Progenitor cell of endocrine pancreas (in vitro differentiated cells): ENCODE measurements around the gene C1QTNF1. TPM values are rescaled to one million over a fixed set of nuclear protein-coding genes. Genes with fewer than 3 reads are reported as not detected.

Experiments
- DNase-seq: peaks from one replicate; pipeline ENCODE4 v3.0.0; 2021; ENCODE audit warnings: low spot score; ENCODE audit not compliant: unreplicated experiment
- H3K27ac Mint-ChIP-seq: 2 replicates; pipeline ENCODE4 v1.8.0; 2021; ENCODE audit warnings: mild to moderate bottlenecking, moderate library complexity, mixed read lengths
- H3K27me3 Mint-ChIP-seq: 2 replicates; pipeline ENCODE4 v1.8.0; 2021; ENCODE audit warnings: mixed read lengths
- H3K36me3 Mint-ChIP-seq: 2 replicates; pipeline ENCODE4 v1.8.0; 2022; ENCODE audit warnings: mixed read lengths; ENCODE audit not compliant: insufficient read depth
- H3K4me1 Mint-ChIP-seq: 2 replicates; pipeline ENCODE4 v1.8.0; 2021; ENCODE audit warnings: low read depth, mixed read lengths
- H3K4me3 Mint-ChIP-seq: 2 replicates; pipeline ENCODE4 v1.8.0; 2021; ENCODE audit warnings: low read depth, mild to moderate bottlenecking, moderate library complexity, mixed read lengths
- H3K9me3 Mint-ChIP-seq: 2 replicates; pipeline ENCODE4 v1.8.0; 2021; ENCODE audit warnings: low read depth, mixed read lengths
- CTCF ChIP-seq: fragments of 200-600 bp; sonication (generic); IDR thresholded peaks from one replicate; pipeline ENCODE4 v1.5.0; 2021; ENCODE audit warnings: antibody characterized with exemption, mild to moderate bottlenecking; ENCODE audit not compliant: unreplicated experiment
- total RNA-seq: library from RNA; stranded (reverse); gene quantifications from 2 replicates; pipeline ENCODE4 v1.2.1, GENCODE V29; 2021

Gene C1QTNF1
- total RNA-seq, 1 donor from 2014 or later: 0.67 TPM

GRCh38 chr17:79048826-79049755 is 25.1 kb downstream of the C1QTNF1 start:
- H3K4me3 Mint-ChIP-seq: no peak overlapping the region
- peaks cover 8% of the 10 kb centered on the region for H3K9me3 Mint-ChIP-seq
- H3K36me3 Mint-ChIP-seq: no peaks in the 10 kb centered on the region
- no peak for DNase-seq
- H3K27ac Mint-ChIP-seq: no peak overlapping the region
- H3K4me1 Mint-ChIP-seq: no peaks in the 10 kb centered on the region
- no peak for TF ChIP-seq CTCF
- peaks cover 20% of the 10 kb centered on the region for H3K27me3 Mint-ChIP-seq

- Mint-ChIP-seq H3K36me3 (no peaks in the 10 kb centered on the region), H3K4me3 (no peak overlapping the region), H3K9me3 (peaks cover 14% of the 10 kb centered on the region), H3K27ac (no peak overlapping the region), H3K4me1 (no peaks in the 10 kb centered on the region), H3K27me3 (peaks cover 13% of the 10 kb centered on the region)
- TF ChIP-seq CTCF: no peak
- no peak for DNase-seq
Measured at GRCh38 chr17:79049821-79050220, 25.9 kb downstream of the C1QTNF1 start.

GRCh38 chr17:79050551-79050950 is 26.6 kb downstream of the C1QTNF1 start:
- DNase-seq: no peak
- Mint-ChIP-seq H3K4me1 (no peaks in the 10 kb centered on the region), H3K27me3 (peaks cover 7% of the 10 kb centered on the region), H3K9me3 (peaks cover 15% of the 10 kb centered on the region), H3K27ac (no peak overlapping the region), H3K36me3 (no peaks in the 10 kb centered on the region), H3K4me3 (no peak overlapping the region)
- TF ChIP-seq CTCF: no peak

GRCh38 chr17:79051306-79051705 is 27.3 kb downstream of the C1QTNF1 start:
- H3K27me3 Mint-ChIP-seq: no peaks in the 10 kb centered on the region
- H3K36me3 Mint-ChIP-seq: no peaks in the 10 kb centered on the region
- H3K9me3 Mint-ChIP-seq: peaks cover 15% of the 10 kb centered on the region
- no peak overlapping the region for H3K4me3 Mint-ChIP-seq
- no peak for DNase-seq
- H3K4me1 Mint-ChIP-seq: no peaks in the 10 kb centered on the region
- no peak for TF ChIP-seq CTCF
- H3K27ac Mint-ChIP-seq: no peak overlapping the region

- H3K27ac Mint-ChIP-seq: no peak overlapping the region
- no peaks in the 10 kb centered on the region for H3K27me3 Mint-ChIP-seq
Measured at GRCh38 chr17:79052131-79052530, 28.2 kb downstream of the C1QTNF1 start.

More at GRCh38 chr17:79052131-79052530, 28.2 kb downstream of the C1QTNF1 start:
- Mint-ChIP-seq H3K4me1 (no peaks in the 10 kb centered on the region), H3K36me3 (no peaks in the 10 kb centered on the region), H3K4me3 (no peak overlapping the region), H3K9me3 (peaks cover 15% of the 10 kb centered on the region)
- TF ChIP-seq CTCF: no peak
- DNase-seq: no peak
